HG03460 (cell line): ENCODE data around the gene MGAT3.
"Not testable (repeated sequence)": the region's sequence is repeated elsewhere in the genome, so short reads cannot be mapped to it uniquely, and the experiment has no call there.

Source experiments
- ATAC-seq: cut with Tn5 transposase; IDR thresholded peaks from one replicate; pipeline ENCODE4 v1.9.1; 2021; ENCODE audit not compliant: unreplicated experiment

The MGAT3 gene

GRCh38 chr22:39489094-39490068 is 32.6 kb downstream of the MGAT3 start:
- no peak for ATAC-seq

DNA sequence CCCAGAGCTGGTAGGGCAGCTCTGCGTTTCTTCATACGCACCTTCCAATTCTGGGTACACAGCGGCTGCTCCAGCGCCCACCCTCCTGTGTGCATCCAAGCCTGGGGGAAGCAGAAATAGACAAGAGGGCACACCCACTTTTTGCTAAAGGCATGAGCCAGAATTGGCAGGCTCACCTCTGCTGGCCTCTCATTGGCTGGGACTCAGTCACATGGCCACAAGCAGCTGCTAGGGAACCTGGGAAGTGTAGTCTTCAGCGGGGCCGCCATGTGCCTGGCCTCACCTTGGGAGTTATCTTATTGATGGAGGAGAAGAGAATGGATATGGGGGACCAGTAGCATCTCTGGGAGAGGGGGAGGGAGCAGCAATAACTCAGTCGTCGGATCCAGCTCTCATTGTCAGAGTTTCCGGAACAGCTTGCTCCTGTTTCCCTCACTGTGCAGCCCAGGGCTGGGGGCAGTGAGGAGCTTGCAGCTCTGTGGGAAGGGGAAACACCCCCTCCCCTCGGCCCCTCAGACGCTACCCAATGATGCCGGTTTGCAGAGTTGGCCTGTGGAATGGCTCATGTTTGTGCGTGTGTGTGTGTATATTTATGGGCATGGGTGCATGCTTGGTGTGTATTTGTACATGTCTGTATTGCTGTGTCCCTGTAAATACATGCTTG is 33.5 kb downstream of the MGAT3 start:
- no peak for ATAC-seq

- ATAC-seq, result no peak
Observed at GRCh38 chr22:39490966-39491680, 34.3 kb downstream of the MGAT3 start.

DNA sequence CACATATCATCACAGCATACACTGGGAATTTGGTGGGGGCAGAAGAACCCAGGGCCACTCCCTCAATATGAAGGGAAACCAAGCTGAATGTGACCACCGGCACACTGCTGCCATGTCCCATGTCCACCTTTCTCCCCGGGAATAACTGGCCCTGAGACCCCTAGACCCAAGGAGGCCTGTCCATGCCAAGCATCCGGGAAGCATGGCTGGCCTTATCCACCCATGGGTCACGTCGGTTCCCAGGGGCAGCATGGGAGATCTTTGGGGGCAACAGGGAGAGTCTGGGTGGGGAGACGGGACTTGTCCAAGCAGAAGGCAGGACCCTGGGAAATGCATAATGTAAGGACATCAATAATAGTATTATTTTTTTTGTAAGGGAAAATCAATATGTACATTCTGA is 34.9 kb downstream of the MGAT3 start:
- ATAC-seq, result no peak

DNA sequence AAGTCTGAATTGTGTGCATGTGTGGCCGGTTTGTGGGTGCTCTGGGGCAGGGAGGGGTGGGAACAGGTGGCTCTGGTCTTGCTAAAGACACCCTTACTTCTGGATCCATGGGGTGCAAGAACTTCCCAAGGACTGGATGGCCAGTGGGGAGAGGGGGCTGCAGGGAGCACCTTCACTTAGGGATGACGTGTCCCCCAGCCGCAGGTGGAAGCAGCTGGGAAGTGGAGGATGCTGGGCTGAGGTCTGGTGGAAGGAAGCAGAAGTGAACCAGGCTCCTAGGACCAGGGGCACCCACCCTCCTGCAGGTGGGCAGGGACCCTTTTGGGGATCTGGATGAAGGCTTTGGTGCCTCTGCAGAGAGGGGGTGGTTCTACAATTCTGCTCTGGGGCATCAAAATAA is 35.4 kb downstream of the MGAT3 start:
- ATAC-seq, result no peak

GRCh38 chr22:39493759-39494158 is 36.9 kb downstream of the MGAT3 start:
- no peak for ATAC-seq

- ATAC-seq, result no peak
Observed at GRCh38 chr22:39494471-39495120, 37.8 kb downstream of the MGAT3 start.

DNA sequence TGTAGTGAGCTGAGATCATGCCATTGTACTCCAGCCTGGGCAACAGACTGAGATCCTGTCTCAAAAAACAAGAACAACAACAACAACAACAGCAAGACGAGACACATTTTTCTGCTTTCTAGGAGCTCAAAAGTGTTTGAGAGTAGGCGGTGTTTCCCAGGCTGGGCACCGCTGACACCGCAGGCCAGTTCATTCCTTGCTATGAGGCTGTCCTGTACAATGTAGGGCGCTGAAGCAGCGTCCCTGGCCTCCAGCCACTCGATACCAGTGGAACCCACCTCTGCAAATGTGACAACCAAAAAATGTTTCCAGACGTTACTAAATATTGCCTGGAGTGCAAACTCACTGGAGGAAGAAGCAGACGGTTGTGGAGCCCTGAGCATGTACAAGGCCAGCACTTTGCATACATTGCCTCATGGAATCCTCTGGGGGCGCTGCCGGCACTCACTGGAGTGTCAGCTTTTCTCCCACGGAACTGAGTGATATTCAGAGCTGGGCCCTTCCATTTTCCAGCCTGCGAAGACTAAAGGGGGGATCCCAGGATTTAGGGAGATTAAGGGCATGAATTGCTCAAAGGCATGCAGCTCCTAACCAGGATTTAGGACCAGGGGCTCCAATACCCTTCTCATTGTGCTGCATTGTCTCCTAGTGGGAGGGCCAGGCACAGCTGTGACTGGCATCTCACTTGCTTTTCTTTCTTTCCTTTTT is 39.5 kb downstream of the MGAT3 start:
- no peak for ATAC-seq

DNA sequence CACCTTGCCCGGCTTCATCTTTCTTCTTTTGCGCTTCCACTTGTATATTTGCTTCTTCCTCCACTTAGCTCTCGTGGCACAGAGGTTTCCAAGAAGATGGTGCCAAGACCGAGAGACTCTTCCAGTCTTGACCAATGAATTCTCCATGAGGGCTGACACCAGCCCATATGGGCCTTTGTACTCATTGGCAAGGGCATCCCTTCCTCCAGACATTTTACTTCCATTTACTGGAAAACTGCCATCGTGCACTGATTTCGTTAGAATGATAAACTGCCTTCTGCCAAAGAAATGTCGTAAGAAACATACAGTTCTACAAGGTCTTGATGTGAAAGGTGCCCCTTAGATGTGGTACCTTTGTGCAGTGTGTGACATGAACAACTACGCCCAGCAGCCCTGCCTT is 40.6 kb downstream of the MGAT3 start:
- ATAC-seq, result no peak

- ATAC-seq, result no peak
Observed at GRCh38 chr22:39498368-39498767, 41.6 kb downstream of the MGAT3 start.

DNA sequence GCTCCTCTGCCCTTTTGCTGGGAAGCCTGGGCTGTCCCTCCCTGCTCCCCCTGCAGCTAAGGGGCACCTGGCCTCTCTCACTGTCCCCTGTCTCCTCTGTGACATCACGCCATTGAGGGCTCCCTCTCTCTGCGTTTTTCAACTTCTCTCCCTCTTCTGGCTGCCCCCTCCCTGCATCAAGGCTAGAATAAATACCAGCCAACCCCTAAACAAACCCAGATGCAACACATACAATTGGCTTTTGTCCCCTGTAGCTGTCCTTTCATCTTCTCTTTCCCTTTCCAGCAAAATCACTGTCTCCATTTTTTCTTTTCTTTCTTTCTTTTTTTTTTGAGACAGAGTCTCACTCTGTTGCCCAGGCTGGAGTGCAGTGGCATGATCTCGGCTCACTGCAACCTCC is 42.0 kb downstream of the MGAT3 start:
- ATAC-seq, result no peak

DNA sequence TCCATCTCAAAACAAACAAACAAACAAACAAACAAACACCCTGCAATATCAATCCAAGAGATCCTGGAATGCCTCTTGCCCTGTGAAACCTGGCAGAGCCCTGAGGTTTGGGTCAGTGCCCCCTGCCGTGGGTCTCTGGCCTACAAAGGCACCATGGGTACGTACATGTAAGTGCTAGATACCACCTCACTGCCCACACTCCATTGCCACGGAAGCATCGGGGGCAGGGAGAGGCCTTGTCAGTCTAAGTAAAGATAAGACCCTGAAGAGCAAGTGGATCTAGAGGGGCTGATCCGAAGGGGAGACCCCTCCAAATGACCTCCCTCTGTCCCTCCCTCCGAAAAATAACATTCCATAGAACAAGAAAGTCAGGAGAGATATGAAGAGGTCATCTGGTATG is 43.3 kb downstream of the MGAT3 start:
- no peak for ATAC-seq

- ATAC-seq, result no peak
Observed at GRCh38 chr22:39501644-39502108, 44.9 kb downstream of the MGAT3 start.

DNA sequence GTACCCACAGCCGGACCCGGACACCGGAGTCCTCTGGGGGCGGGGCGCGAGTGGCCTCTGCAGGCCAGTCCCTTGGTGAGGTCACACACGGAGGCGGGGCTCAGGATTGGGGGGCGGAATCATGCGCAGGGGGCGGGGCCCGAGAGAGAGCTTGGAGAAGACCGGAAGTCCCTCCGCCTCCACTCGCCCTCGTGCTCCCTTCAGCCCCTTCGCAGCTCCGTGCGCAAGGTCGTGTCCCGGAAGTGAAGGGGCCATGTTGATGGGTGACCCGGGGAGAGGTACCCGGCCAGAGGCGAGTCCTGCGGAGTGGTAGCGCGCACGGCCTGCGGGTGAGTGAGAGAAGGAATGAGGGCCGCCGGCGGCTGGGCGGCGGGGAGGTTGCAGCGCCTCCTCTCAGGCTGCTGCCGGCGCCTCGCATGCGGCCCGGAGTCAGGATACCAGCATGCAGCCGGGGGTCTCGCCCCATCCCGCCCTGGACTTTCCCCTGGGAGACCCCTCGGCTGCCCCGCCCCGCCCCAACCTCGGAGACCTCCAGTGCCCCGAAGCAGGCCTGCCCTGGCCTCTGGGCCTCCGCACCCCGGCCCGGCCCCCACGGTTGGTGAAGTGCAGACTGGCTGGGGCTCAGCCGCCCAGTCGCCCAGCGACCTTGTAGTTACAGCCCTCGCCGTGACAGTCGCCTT is 45.4 kb downstream of the MGAT3 start, which contains the start of gene MIEF1:
MIEF1 (plus strand) TSS at position 182 of the 680 bp plus-strand sequence. CDS start 9,005 bp downstream, outside the sequence.
- peak; percentile 94 for ATAC-seq

DNA sequence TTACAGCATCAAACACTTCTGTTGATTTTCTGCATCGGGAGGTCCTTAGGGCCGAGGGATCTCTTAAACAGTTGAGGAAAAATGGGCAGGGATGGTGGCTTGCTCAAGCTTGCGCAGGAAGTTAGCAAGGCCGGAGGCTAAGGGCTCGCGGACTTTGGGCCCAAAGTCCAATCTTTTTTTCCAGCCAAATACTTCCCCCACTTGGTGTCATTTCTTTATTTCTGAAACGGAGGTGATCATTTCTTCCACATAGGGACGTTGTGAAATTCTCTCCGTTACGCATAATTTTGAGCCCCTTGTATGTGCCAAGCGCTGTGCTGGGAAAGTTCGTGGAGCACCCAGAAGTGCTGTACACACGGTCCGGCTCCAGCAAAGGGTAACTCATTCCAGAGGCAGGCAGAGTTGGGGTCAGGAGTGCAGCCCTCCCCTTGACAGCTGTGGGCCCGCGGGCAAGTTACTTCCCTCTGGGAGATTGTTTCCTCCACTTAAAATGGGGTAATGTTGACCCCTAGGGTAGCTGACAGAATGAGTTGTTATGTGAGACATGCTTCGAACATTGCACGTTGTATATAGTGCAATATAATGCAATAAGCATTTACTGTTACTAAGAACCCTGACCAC is 46.1 kb downstream of the MGAT3 start:
- no peak for ATAC-seq

DNA sequence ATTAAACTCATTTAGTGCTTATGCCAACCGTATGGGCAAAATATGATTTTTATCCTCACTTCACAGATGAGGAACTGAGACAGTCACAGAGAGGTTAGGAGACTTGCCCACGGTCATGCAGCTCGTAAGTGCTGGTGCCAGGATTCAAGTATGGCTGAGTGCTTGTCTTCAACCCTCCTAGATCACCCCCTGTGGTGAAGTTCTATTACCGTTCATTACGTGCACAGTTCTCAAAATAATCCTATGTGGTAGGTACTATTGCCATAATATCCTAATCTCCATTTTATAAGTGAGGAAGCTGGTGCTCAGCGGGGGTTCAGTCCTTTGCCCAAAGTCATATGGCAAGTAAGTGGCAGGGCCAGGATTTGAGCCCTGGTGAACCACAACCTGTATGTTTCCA is 46.8 kb downstream of the MGAT3 start:
- ATAC-seq, result no peak

- no peak for ATAC-seq
Observed at GRCh38 chr22:39504071-39504470, 47.3 kb downstream of the MGAT3 start.

GRCh38 chr22:39507021-39507420 is 50.2 kb downstream of the MGAT3 start:
- ATAC-seq, result not testable (repeated sequence)

GRCh38 chr22:39508393-39508792 is 51.6 kb downstream of the MGAT3 start:
- ATAC-seq, result no peak
